HG02938 (cell line): ENCODE results near the gene SLC25A14.
"Not testable (repeated sequence)": the region's sequence is repeated elsewhere in the genome, so short reads cannot be mapped to it uniquely, and the experiment has no call there.

Source experiments
- ATAC-seq: cut with Tn5 transposase; IDR thresholded peaks from one replicate; pipeline ENCODE4 v1.9.1; 2021; ENCODE audit warnings: mild to moderate bottlenecking, moderate library complexity; ENCODE audit not compliant: unreplicated experiment

Gene SLC25A14, protein sequence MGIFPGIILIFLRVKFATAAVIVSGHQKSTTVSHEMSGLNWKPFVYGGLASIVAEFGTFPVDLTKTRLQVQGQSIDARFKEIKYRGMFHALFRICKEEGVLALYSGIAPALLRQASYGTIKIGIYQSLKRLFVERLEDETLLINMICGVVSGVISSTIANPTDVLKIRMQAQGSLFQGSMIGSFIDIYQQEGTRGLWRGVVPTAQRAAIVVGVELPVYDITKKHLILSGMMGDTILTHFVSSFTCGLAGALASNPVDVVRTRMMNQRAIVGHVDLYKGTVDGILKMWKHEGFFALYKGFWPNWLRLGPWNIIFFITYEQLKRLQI

GRCh38 chrX:130339408-130340222 is at the start of gene SLC25A14:
SLC25A14 (plus strand) TSS chrX:130339919; CDS start chrX:130340279, 360 bp downstream.
- ATAC-seq, result peak; percentile 94

- ATAC-seq, result no peak
These were observed 44.0 kb upstream of the SLC25A14 start for GRCh38 chrX:130295519-130296296.

GRCh38 chrX:130296297-130296678 is 43.4 kb upstream of the SLC25A14 start:
- no peak for ATAC-seq

- no peak for ATAC-seq
These were observed 43.0 kb upstream of the SLC25A14 start for GRCh38 chrX:130296743-130297142.

- no peak for ATAC-seq
These were observed 40.3 kb upstream of the SLC25A14 start for GRCh38 chrX:130299279-130300009.

DNA sequence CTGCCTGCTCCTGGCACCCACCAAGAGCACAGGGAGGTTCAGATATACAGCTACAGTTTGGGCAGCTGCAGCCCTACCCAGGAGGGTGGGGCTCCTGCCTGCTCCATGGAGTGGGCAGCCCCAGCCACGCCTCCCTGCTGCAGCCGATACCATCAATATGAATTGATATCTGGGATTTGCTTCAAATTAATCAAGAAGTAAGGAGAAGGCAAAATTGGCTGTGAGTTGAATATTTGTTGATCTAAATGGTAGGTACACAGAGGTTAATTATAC is 39.8 kb upstream of the SLC25A14 start:
- ATAC-seq, result no peak

DNA sequence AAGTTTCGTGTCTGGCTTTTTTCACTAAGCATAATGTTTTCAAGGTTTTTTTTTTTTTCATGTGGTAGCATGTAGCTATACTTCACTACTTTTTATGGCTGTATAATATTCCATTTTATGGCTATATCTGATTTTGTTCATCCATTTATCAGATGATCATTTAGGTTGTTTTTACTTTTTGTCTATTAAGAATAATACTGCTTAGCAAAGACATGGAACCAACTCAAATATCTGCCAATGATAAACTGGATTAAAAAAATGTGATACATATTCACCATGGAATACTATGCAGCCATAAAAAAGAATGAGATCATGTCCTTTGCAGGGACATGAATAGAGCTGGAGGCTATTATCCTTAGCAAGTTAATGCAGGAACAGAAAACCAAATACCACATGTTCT is 38.3 kb upstream of the SLC25A14 start:
- ATAC-seq, result no peak

DNA sequence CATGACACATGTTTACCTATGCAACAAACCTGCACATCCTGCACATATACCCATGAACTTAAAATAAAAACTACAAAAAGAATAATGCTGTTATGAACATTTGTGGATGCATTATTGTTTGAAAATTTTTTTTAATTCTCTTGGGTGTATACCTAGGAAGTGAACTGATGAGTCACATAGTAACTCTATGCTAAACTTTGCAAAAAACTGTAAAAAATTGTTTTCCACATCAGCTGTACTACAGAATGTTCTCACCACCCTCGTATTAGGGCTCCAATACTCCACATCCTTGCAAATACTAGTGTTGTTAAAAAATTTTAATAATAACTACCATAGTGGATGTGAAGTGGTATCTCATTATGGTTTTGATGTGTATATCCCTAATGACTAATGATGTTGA is 37.7 kb upstream of the SLC25A14 start:
- ATAC-seq, result no peak

- no peak for ATAC-seq
These were observed 34.9 kb upstream of the SLC25A14 start for GRCh38 chrX:130304587-130305368.

- not testable (repeated sequence) for ATAC-seq
These were observed 19.8 kb upstream of the SLC25A14 start for GRCh38 chrX:130319886-130320285.

GRCh38 chrX:130321550-130321949 is 18.2 kb upstream of the SLC25A14 start:
- ATAC-seq, result peak; percentile 49

- no peak for ATAC-seq
These were observed 9.6 kb upstream of the SLC25A14 start for GRCh38 chrX:130330146-130330545.

GRCh38 chrX:130330706-130331105 is 9.0 kb upstream of the SLC25A14 start:
- ATAC-seq, result no peak

DNA sequence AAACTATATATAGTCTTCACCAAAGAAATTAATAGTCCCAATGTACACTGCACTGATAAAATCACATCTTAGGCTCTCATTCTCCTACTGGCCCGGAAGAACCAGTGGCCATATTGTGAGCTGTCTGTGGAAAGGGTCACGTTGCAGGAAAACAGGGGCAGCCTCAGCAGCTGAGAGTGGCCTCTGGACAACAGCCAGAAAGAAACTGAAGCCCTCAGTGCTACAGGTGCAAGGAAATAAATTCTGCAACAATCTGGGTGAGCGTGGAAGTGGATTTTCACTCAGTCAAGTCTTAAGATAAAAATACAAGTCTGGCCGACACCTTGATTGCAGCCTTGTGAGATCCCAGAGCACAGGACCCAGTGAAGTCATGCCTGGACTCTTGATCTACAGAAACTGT is 3.2 kb upstream of the SLC25A14 start:
- no peak for ATAC-seq

- not testable (repeated sequence) for ATAC-seq
These were observed 850 bp upstream of the SLC25A14 start for GRCh38 chrX:130338869-130339268.

DNA sequence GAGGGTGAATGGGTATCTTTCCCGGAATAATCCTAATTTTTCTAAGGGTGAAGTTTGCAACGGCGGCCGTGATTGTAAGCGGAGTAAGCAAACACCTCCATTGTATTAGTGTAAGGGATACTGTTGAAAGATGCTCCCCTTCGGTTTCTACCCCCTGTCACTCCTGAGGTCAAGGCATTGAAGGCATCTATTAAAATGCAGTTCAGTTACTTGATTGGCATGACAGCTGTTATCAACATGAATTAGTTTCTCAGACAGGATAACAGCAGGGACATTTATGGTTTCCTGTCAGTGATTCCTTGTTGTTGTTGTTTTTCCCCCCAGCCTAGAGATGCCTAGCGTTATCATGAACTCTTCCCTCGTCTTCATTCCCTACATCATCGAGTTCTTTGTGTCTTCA is 552 bp downstream of the SLC25A14 start:
- ATAC-seq, result peak; percentile 29

GRCh38 chrX:130343411-130343810 is 3.7 kb downstream of the SLC25A14 start:
- ATAC-seq, result no peak

GRCh38 chrX:130347321-130347720 is 7.6 kb downstream of the SLC25A14 start:
- no peak for ATAC-seq

DNA sequence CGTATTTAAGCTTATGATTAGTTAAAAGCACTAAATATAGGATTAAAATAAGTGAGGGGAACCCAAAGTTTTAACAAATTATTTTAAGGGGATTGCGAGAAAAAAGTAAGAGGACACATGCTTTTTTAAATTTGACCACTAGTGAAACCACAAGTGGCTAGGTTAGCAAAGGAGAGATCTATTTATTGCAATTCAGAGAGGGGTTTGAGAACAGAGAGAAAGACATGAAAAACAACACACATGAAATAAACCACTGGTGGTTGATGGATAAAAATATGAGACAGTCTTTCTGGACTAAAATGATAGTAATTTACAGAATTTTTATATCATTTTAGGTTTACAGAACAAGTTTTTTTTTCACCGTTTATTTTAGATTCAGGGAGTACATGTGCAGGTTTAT is 11.8 kb downstream of the SLC25A14 start:
- ATAC-seq, result no peak

- ATAC-seq, result not testable (repeated sequence)
These were observed 12.3 kb downstream of the SLC25A14 start for GRCh38 chrX:130352050-130352449.
